22Rv1 (cell line): ENCODE data around the gene TMEM72.

Experiments used
- ZFX ChIP-seq: fragments of 450-650 bp; IDR thresholded peaks from 2 replicates; pipeline ENCODE4 v1.6.1; 2017; ENCODE audit warnings: antibody characterized with exemption, borderline replicate concordance
- TF ChIP-seq, protein P1 (sequence below): fragments of 450-650 bp; IDR thresholded peaks from 2 replicates; pipeline ENCODE4 v1.5.1; 2017; ENCODE audit warnings: mild to moderate bottlenecking

DNA sequence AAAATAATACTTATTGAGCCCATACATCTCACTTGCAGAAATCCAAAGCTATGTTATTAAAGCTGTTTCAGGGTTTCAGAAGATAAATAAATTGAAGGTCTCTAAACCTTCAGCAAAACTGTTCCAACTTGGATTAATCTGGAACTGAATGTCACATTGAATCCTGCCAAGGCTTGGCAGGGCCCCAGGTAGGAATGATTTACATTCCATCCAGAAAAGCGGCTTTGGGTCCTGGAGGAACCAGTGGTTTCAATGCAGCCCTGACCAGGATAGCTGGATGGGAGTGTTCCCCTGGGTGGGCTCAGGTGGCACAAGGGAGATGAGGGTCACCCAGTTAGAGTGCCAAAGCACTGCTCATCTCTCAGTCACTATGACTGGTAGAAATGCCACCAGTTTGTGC, 37.0 kb upstream of the TMEM72 start:
- TF ChIP-seq, protein P1, sequence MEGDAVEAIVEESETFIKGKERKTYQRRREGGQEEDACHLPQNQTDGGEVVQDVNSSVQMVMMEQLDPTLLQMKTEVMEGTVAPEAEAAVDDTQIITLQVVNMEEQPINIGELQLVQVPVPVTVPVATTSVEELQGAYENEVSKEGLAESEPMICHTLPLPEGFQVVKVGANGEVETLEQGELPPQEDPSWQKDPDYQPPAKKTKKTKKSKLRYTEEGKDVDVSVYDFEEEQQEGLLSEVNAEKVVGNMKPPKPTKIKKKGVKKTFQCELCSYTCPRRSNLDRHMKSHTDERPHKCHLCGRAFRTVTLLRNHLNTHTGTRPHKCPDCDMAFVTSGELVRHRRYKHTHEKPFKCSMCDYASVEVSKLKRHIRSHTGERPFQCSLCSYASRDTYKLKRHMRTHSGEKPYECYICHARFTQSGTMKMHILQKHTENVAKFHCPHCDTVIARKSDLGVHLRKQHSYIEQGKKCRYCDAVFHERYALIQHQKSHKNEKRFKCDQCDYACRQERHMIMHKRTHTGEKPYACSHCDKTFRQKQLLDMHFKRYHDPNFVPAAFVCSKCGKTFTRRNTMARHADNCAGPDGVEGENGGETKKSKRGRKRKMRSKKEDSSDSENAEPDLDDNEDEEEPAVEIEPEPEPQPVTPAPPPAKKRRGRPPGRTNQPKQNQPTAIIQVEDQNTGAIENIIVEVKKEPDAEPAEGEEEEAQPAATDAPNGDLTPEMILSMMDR: no peak
- TF ChIP-seq ZFX: no peak
